Fibroblast of the conjunctiva (primary cell): ENCODE measurements around the gene ZNF184.

Source experiments
- DNase-seq: peaks from one replicate; pipeline ENCODE4 v3.0.0-alpha.2; 2010; ENCODE audit warnings: low read depth

Gene ZNF184

GRCh38 chr6:27472617-27473400 lies at the start of gene ZNF184:
TSS of gene ZNF184 (minus strand) at chr6:27473105. CDS start at chr6:27472294, 811 bp downstream.
- peak; percentile 94 for DNase-seq

- DNase-seq: peak; percentile 89
Measured at GRCh38 chr6:27518881-27519795, 46.2 kb upstream of the ZNF184 start.

GRCh38 chr6:27517928-27518787 lies 45.3 kb upstream of the ZNF184 start:
- no peak for DNase-seq

- DNase-seq: no peak
Measured at GRCh38 chr6:27517238-27517637, 44.3 kb upstream of the ZNF184 start.

- DNase-seq: no peak
Measured at GRCh38 chr6:27514906-27515495, 42.1 kb upstream of the ZNF184 start.

- no peak for DNase-seq
Measured at GRCh38 chr6:27512525-27512924, 39.6 kb upstream of the ZNF184 start.

- DNase-seq: no peak
Measured at GRCh38 chr6:27507041-27507956, 34.4 kb upstream of the ZNF184 start.

GRCh38 chr6:27505209-27506027 lies 32.5 kb upstream of the ZNF184 start:
- DNase-seq: peak; percentile 33

- peak; percentile 63 for DNase-seq
Measured at GRCh38 chr6:27503436-27504030, 30.6 kb upstream of the ZNF184 start.

- DNase-seq: peak; percentile 62
Measured at GRCh38 chr6:27502508-27503435, 29.9 kb upstream of the ZNF184 start.

GRCh38 chr6:27501187-27501586 lies 28.3 kb upstream of the ZNF184 start:
- no peak for DNase-seq

GRCh38 chr6:27500177-27500576 lies 27.3 kb upstream of the ZNF184 start:
- no peak for DNase-seq

GRCh38 chr6:27495386-27496135 lies 22.7 kb upstream of the ZNF184 start:
- peak; percentile 78 for DNase-seq

GRCh38 chr6:27494987-27495385 lies 22.1 kb upstream of the ZNF184 start:
- DNase-seq: no peak

- DNase-seq: no peak
Measured at GRCh38 chr6:27494103-27494502, 21.2 kb upstream of the ZNF184 start.

GRCh38 chr6:27492631-27493190 lies 19.8 kb upstream of the ZNF184 start:
- DNase-seq: no peak
